GM18511 (cell line): Measurements from ENCODE around the gene FOXI2.
A peak's percentile ranks its signal among the peaks of the same experiment; 100 is the strongest.

Experiments used
- ATAC-seq: cut with Tn5 transposase; IDR thresholded peaks from one replicate; pipeline ENCODE4 v1.9.1; 2021; ENCODE audit warnings: mild to moderate bottlenecking, moderate library complexity; ENCODE audit not compliant: unreplicated experiment

Gene FOXI2

GRCh38 chr10:127736915-127737562 lies at the start of gene FOXI2:
FOXI2 (plus strand) TSS chr10:127737185; CDS start chr10:127737274, 89 bp downstream.
- no peak for ATAC-seq

GRCh38 chr10:127687548-127687947 lies 49.4 kb upstream of the FOXI2 start:
- ATAC-seq, result no peak

GRCh38 chr10:127690176-127690835 lies 46.7 kb upstream of the FOXI2 start:
- no peak for ATAC-seq

DNA sequence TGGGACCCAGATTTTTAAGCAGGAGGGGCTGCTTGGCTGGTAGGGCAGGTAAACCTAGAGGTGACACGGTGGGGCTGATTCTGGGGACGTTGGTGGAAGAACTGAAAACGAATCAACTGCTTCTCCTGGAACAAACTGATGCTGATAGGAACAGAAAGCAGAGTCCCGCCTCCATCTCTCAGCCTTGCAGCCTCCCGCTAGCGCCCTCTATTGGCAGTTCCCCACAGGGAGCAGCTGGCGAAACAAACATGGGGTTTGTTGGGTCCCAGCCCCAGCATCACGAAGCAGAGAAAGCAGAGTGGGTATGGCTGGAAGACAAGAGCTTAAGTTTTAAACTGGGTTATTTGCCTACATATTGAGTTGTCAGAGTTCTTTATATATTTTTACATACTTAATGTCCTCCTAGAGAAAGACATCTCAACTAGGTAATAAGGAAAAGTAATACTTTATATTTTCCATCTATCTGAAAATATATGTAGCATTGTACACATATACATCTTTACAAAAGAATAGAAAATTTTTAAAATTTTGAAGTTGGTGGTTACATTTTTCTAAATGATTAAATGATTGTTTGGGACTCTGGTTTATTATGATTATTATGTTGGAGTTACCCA lies 42.3 kb upstream of the FOXI2 start:
- no peak for ATAC-seq

DNA sequence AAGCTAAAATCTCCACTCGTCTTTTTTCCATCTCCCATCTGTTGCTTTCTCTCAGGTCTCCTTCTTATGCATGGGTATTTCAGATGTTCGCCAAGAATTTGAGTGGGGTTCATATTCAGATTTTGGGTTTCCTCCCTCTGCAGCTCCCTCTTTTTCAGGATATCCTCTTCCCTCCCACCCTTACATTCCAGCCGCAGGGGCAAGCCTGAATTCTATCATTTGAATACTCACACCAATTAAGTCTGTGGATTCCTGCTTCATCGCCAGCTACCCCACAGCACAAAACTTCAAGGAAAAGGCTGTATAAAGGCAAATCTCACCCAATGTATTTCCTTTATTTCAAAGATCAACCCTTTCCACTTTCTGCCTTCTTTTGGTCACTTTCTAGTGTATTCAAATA lies 41.6 kb upstream of the FOXI2 start:
- no peak for ATAC-seq

GRCh38 chr10:127698886-127699285 lies 38.1 kb upstream of the FOXI2 start:
- no peak for ATAC-seq

DNA sequence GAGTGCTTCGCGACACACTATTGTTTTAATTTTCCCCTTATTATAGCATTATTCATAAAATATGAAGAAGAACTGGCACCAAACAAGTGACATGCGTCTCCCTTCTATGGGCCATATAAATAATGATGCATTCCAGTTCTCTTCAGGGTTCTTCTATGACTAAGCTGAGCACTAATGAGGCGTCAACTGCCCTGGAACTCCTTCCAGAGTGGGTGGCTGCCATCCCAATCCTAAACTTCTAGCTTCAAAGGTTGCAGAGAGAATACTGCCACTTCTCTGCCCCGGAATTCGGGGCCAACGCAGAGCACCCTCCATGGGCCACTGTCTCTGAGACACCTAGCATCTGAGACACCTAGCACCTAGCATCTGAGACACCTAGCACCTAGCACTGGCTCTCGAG lies 37.7 kb upstream of the FOXI2 start:
- ATAC-seq, result no peak

DNA sequence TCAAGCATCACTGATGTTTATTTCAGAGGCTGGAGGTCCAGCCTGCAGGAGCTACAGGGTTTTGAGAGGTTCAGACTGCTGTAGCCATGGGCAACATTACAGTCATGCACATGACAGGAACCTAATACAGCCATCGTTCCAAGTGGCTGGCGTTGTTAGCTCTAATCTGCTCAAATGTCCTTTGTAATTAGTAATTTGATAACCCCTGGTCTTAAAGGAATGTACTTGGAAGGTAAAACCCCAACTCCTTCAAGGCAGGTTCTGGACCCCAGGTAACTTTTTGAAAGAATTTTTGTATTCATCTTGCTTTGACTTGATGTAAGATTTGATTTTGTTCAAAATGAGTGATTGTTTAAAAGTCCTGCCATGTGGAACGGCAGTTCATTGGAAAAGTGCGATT lies 34.7 kb upstream of the FOXI2 start:
- no peak for ATAC-seq

- no peak for ATAC-seq
Measured at GRCh38 chr10:127715249-127715648, 21.7 kb upstream of the FOXI2 start.

- ATAC-seq, result no peak
Measured at GRCh38 chr10:127715782-127716378, 21.1 kb upstream of the FOXI2 start.

- ATAC-seq, result peak; percentile 75
Measured at GRCh38 chr10:127720142-127720541, 16.8 kb upstream of the FOXI2 start.

DNA sequence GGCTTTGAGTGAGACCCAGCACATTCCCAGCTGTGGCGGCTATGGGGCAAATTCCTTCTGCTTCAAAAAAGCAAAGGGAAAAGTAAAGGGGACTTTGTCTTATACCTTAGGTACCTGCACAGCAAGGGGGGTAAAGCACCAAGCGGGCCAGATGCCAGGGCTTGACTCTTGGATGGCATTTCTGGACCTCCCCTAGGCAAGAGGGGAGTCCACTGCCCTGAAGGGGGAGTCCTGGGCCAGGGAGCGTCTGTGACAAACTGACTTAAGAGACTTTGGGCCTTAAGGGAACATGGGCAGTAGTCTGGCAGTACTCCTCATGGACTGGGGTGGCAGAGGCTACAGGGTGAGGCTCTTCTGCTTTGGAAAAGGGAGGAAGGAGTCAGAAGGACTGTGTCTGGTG lies 16.1 kb upstream of the FOXI2 start:
- no peak for ATAC-seq

GRCh38 chr10:127734753-127735152 lies 2.2 kb upstream of the FOXI2 start:
- no peak for ATAC-seq

GRCh38 chr10:127735156-127735555 lies 1.8 kb upstream of the FOXI2 start:
- no peak for ATAC-seq

- no peak for ATAC-seq
Measured at GRCh38 chr10:127735723-127736221, 1.2 kb upstream of the FOXI2 start.

GRCh38 chr10:127736222-127736914 lies 617 bp upstream of the FOXI2 start:
- no peak for ATAC-seq

GRCh38 chr10:127737563-127738511 lies 852 bp downstream of the FOXI2 start:
- no peak for ATAC-seq

GRCh38 chr10:127738512-127739424 lies 1.8 kb downstream of the FOXI2 start:
- no peak for ATAC-seq

DNA sequence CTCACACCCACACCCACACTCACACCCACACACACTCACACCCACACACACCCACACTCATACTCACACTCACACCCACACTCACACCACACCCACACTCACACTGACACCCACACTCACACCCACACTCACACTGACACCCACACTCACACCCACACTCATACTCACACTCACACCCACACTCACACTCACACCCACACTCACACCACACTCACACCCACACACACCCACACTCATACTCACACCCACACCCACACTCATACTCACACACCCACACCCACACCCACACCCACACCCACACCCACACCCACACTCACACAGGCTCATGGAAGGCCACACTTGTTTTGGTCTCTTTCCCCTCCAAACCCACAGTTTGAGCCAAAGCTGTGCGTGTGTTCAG lies 2.9 kb downstream of the FOXI2 start:
- no peak for ATAC-seq
